NCI-H2227 treated with DMSO at 0.1 percent for 48 hours (cell line): ENCODE measurements around the gene HACD3.
"Not testable (repeated sequence)": the region's sequence is repeated elsewhere in the genome, so short reads cannot be mapped to it uniquely, and the experiment has no call there.

Experiments
- DNase-seq: peaks from one replicate; lab custom pipeline; 2025; lab: John Stamatoyannopoulos, UW

The HACD3 gene

DNA sequence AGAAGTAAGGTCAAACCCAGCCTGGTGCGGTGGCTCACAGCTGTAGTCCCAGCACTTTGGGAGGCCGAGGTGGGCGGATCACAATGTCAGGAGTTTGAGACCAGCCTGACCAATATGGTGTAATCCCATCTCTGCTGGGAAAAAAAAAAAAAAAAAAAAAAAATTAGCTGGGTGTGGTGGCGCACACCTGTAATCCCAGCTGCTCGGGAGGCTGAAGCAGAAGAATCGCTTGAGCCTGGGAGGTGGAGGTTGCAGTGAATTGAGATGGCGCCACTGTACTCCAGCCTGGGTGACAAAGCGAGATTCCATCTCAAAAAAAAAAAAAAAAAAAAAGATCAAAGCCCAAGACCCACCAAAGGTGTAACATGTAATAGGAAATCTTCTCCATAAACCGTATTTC is 19.0 kb downstream of the HACD3 start:
- DNase-seq, result not testable (repeated sequence)

DNA sequence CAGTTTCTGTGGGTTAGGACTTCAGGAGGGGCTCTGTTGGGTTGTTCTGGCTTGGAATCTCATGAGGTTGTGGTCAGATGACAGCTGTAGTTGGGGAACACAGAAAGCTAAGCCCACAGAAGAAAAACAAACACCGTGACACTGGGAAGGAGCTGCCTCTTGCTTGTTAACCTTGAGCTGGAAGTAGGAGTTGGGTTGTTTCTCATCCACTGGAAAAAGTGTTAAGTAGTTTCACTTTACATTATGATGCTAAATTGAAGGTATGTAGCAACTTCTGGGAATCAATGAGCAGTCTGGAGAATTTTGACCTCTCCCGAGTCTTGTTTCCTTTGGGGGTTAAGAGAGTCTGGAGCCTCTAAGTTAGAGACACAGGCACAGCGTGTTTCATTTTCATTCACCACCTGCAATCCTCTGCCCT is 20.4 kb downstream of the HACD3 start:
- DNase-seq, result no peak

DNA sequence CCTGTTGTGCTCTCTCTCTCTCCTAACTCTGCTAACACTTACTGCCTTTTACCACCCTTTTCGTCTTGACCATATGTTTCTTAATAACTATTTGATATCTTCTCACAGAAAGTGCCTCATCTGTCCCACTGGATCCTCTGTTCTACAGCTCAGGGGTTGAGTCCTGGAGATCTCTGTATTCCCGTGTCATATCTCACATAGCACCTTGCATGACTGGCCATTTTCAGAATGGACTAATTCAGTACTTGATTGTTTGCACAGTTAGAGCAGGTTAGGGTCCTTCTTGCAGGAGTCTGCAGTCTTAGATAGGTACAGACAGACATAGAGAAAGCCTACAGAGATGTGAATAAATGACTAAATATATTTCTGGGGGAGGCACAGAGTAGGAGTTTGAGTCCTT is 20.9 kb downstream of the HACD3 start:
- DNase-seq, result no peak

DNA sequence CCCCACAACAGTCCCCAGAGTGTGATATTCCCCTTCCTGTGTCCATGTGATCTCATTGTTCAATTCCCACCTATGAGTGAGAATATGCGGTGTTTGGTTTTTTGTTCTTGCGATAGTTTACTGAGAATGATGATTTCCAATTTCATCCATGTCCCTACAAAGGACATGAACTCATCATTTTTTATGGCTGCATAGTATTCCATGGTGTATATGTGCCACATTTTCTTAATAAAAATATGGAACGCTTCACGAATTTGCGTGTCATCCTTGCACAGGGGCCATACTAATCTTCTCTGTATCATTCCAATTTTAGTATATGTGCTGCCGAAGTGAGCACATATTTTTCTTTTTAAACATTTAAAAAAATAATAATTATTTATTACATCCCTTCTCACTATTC is 22.6 kb downstream of the HACD3 start:
- DNase-seq, result not testable (repeated sequence)

DNA sequence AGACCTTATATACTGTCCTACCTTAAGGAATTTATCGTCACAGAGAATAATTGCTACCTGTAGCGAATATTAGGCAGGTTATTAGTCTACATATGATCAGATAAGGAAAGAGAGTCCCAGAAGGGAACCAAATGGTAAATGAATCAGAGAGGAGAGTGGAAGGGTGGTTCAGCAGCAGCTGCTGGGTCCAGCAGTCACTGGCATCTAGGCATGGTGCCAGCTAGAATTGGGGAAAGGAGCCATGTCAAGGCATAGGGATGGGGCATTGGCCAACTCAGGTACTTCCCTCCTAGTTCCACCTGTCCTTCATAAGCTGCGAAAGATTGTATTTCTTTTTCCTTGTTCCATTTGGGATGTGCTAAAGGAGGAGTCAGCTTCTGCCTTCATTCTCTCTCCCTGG is 23.4 kb downstream of the HACD3 start:
- DNase-seq, result no peak

DNA sequence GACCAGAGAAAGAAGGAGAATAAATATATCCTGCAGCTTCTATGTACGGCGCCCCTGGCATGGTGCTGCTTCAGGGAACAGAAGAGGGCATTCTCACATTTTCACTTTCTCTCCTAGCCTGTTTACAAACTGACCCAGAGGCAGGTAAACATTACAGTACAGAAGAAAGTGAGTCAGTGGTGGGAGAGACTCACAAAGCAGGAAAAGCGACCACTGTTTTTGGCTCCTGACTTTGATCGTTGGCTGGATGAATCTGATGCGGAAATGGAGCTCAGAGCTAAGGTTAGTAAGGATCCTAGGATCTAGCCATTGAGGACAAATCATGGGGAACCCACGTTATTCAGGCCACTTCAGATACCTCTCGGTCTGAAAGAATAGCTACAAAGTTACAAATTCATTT is 26.4 kb downstream of the HACD3 start:
- DNase-seq, result no peak

DNA sequence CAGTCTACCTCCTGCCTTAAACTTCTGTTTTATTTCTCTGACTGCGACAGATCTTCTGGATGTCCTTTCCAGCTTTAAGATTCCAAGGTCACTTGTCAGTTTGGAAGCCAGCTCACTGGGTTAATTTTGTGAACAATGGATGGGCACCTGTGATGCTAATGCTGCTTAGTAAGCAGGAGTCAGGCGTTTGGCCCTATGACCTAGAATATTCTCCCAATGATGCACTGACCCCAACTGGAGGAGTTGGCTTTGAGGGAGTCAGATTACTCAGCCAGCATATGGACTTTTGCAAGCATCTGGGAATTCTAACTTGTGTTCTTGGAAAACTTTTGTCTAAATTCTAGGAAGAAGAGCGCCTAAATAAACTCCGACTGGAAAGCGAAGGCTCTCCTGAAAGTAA is 28.1 kb downstream of the HACD3 start:
- DNase-seq, result no peak

DNA sequence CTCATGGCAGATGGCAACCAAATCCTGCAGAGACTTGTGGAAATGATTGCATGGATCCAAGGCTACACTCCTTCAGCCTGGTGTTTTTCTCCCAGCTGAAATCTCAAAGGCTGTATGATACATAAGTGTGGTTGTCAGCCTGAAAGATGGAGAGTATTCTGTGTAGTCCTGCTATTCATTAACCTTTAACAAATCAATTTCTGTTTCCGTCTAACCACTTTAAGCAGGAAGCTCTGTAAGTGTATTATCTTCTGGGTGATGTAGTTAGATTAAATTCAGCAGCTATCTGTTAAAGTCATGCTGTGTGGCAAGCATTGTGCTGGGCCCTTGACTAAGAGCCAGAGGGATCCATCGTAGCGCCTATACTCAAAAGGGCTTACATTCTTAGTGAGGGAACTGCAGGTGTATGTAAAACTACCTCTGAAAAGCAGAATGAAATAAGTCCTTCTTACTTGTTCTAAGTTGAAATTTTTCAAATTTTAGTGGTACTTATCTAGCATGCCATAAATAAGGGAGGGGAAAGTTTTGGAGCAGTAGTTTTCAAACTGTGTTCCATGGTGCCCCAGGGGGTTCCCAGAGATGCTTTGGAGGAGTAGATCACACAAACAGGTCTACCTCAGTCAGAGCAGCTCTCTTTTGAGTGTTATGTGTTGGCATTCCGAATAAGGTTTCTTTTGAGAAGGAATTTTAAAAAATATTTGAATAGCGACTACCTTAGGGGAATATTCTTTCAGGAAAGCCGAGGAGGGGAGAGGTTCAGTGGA is 28.9 kb downstream of the HACD3 start:
- no peak for DNase-seq

DNA sequence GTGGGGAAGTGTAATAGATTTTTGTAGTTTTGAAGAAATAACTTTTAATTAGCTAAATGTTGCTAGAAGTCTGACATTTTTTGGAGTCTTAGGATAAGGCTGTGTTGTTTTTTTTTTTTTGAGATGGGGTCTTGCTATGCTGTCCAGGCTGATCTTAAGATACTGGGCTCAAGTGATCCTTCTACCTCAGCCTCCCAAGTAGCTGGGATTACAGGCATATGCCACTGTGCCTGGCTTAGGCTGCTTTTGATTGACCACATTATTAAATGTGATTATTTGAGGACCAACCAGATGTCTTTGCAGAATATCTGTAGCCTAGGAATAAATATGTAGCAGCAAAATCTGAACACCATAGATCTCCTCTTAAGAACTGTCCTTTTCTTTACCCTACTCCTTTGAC is 29.7 kb downstream of the HACD3 start:
- no peak for DNase-seq

DNA sequence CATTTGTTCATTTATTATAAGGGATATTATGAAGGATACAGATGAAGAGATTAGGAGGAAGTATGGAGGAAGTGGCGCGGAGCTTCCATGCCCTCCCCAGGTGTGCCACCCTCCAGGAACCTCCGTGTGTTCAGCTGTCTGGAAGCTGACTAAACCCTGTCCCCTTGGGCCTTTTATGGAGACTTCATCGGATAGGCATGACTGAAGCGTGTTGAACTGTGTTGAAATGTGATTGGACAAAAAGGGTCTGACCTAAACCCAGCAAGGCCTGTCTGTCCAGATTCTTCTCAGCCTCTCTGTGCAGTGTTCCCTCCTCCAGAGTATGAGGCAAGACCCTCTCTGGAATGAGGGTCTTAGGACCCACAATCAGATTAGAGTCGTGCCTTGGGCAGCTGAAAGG is 31.7 kb downstream of the HACD3 start:
- DNase-seq, result no peak

DNA sequence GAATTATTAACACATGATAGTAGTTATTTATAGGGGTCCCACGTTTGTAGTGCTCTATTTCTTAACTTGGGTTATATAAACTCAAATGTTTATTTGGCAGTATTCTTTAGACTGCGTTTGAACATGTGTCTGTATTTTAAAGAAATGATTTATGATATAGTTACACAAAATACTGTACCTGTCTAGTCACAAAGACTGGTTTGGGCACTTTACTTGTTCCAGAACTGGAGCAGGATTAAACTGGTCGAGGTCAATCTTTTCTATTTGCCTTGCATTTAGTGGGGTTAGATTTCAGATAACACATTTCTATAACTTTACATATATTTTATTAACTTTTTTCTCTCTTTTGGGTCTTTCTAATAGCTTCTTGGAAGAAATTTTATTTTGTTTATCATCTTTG is 39.5 kb downstream of the HACD3 start:
- no peak for DNase-seq

DNA sequence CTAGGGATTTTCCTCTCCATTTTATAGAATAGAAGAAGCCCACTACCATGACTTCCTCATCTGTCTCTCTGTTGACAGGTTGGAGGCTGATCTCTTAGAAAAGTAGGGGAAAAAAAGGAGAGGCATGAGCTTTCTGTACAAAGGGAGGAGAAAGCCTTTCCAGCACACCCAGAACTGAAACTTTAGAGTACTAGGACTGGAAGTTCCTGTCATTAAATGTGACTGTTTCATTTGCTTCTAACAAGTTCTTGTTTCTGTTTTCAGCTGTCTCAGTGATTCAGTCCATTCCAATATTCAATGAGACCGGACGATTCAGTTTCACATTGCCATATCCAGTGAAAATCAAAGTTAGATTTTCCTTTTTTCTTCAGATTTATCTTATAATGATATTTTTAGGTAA is 41.7 kb downstream of the HACD3 start:
- no peak for DNase-seq

DNA sequence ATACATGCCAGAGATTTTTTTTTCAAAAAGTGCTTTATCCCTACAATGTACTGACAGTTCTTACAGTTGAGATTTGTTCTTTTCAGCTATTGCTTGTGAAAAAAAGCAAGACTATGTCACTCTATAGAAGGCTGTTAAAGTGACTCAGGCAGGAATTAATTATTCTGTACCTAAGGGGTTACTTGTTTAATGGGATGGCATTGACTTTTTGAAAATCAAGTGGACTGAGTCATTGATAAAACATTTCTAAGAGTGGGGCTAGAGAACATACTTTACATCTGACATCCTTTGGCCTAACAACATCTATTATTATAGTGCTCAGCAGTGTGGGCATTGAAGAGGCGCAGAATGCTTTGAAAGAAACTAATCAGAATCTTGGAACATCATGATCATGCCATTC is 46.4 kb downstream of the HACD3 start:
- no peak for DNase-seq

DNA sequence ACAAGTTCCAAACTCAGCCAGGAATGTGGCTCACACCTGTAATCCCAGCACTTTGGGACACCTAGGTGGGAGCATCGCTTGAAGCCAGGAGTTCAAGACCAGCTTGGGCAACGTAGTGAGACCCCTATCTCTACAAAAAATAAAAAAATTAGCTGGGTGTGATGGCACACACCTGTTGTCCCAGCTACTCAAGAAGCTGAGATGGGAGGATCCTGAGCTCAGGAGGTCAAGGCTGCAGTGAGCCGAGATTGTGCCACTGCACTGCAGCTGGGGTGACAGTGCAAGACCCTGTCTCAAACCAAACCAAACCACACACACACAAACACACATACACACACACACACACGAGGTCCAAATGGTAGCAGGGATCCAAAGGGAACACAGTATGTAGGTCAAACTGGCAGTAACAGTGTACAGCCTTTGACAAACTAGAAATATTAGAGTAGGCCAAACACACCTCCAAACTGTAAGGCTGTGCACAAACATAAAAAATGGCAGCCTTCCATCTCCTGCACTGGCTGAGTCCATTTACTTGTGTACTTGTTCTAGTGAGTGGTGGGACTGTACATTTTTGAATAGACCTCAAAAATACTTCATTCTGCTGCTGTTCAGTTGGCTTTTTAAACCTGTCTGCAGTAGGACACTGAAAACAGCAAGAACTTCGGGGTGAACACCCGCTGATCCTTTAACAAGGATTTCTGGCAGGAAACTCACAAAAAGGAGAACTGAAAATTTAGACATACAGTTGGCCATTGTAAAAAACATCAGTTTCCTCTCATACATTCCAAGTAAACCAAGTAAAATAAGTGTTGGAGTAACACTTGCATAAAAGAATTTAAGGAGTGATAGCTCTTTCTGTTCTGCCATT is 47.1 kb downstream of the HACD3 start:
- DNase-seq, result no peak

DNA sequence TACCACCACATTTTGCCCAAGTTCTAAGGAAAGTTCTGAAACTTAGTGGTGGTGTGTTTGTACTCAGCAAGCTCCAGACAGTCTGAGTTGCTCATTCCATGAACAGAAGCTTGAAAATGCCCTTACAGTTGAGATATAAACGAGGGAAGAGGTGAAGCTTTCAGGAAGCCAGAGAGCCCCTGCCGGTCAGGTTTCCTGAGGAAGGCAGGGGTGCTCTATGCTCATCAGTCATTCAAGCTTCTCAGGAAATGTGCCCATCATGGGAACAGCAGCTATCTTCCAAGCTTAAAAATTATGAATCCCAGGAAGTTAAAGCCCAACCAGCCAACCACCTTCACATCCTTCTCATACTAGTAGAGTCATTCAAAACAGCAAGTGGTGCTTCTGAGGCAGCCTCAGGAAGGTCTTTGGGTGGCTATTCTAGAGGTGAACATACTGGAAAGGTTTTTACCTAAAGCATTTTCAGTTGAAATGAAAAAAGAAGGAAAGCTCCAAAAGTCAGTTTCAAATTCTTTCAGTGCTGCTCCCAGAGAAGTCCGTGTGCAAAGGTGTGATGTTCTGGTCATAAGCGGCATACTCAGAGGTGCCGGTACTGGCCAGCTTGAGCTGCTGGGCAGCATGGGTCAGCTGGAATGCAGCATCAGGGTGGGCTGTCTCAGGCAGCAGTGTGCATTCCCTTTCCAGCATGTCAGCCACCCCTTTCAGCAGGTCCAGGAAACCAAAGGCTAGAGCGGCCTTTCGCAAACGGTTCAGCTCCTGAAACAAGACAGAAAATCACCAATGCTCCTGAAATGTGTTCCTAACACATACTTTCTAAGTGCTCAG is 48.9 kb downstream of the HACD3 start:
- DNase-seq, result no peak

DNA sequence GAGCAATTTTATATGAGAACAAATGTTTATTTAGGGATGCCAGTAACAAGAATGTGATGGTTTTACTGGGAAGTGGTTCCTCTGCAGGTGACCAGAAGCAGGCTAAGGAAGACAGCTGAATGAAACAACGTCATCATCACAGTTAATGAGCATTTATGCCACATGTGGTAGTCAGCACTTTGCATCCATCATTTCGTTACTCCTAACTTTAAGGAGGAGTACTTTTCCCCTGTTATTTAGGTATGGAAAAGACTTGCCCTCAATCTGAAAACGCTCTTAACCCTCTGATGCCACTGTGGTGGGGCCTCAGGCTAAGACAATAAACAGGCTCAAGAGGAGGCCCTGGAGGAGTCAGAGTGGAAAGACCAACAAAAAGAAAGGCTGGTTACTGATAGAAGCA is 49.5 kb downstream of the HACD3 start:
- DNase-seq, result no peak

DNA sequence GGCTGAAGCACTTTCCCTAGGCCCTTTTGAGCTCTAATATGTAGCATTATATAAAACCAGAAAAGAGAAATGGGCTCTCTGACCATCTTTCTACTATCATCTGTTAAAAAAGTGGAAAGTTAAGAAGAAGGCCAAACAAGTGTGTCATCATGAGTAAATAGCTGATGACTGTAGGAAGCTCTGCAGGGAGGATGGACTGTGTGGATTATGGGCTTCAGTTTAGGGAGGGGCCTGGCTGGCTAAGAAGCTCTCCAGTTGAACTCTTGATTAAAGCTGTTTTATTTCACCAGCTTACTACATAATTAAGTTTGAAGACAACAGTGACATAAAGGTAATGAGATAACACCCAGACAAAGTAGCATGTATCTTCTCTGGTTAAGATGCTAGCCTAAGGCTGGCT is 50.0 kb downstream of the HACD3 start:
- DNase-seq, result no peak

DNA sequence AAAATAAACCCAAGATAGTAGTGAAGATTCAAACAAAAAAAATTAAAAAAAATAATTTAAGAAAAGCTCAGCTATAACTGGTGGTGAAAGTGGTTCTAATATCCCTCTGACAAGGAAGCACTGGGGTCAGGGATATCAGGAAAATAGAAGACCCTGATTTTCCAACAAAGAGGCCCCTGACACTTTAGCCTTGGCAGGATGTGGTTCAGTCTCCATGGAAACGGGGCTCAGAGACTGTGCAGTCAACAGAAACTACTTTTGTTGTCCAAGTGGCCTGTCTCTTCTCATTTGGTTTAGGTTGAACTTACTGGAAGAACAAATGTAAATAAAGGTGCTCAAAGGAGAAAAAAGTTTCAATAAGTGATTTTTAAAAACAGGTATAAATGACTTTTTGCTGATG is 53.4 kb downstream of the HACD3 start:
- no peak for DNase-seq

DNA sequence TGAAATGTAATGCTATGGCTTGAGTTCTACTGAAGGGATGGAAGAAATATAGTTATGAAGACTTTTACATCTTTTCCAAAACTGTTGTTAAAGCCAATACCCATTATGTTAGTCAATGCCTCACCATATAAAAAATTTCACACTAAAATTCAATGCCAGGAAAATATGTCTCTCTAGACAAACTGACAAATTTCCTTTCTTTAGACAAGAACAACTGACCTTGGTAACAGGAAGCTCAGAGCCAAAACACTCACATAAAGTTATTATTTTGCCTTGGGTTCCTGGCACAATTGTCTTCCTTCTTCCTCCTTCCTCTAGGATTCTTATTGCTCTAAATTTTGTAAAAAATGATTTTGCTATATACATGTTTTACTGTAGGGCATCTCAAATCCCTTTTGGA is 54.0 kb downstream of the HACD3 start:
- DNase-seq, result no peak

DNA sequence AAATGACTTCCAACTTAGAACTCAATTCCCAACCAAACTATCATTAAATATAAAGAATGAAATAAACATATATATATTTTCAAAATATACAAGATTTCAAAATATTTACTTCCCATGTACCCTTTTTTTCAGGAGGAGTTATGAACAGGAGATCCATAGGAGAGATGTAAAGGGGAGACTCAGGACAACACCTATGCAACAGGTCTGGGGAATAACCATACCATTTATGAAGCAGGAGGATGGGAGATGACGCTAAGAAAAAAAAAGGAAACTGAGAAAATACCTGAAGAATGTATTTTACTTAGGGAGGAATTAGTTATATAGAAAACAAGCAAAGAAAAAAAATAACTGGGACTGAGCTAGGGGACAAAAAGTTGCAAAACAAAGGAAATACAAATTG is 56.8 kb downstream of the HACD3 start:
- no peak for DNase-seq

DNA sequence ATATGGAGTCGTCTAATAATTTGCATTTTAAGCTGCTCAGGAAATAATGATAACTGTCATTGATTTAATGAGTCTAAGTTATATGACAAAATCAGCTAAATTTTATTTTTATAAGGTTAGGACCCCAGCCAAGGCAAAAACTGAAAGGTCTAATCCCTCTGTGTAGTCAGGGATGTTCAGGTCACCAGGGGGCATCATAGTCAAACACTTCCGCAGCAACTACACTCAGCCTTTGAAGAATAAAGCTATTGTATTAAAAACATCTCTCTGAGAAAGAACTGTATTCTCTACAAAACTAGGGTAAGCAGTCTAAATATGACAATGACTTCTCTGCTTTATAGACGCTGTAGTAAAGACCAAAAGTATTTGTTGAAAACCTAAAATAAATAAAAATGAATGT is 65.7 kb downstream of the HACD3 start:
- no peak for DNase-seq

DNA sequence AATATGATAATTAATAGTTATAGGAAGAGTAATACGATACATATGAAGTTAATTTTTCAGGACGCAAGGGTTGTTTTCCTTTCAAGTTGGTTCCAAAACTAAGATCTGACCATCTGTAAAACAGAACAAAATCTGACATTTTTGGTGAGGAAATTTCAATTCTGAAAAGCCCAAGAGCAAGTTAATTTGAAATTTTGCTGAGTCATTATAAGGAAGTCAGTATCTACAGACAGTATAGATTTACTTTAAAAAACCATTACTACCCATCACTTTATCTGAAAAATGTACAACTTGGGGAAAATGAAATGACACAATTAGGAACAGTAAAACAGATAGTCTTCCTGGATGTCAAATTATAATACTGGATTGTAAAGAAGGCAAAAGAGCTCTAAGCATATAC is 68.2 kb downstream of the HACD3 start:
- DNase-seq, result no peak

DNA sequence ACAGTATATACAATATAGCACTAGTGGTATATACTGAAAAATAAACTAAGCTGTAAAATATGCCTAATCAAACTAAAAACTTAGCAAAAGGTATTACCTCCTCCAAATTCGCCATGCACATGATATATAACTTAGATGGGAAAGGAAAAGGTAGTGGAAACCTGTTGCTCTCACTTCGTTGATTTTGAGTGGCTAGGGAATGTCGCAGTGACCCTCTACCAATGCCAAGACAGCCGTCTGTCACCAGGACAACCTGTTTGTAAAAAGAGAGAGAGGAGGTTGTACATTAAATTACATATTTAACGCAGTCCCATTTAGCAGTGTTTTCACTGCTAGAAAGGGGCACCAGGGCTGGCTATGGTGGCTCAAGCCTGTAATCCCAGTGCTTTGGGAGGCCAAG is 69.4 kb downstream of the HACD3 start:
- no peak for DNase-seq
